GOT3 (cell line): ENCODE data around the gene NCKAP5.

ENCODE experiments used
- DNase-seq: peaks from one replicate; lab custom pipeline; 2025; ENCODE audit warnings: mixed read lengths; lab: John Stamatoyannopoulos, UW

Gene NCKAP5

DNA sequence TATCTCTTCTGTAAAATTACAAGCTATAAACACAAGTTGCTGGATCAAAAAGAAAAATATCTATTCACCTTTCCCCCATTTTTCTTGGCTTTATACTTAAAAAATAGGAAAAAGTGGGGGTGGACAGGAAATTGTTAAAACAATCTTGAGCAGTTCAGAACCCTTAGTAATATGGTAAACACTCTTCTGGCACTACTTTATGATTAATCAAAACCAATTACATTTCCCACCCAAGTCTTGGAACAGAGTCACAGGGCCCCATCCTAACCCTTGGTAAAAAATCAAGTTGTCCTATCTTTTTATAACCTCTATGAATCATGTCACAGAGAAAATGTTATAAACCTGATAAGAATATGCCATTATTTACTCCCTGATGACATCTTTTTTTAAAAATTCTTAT lies 570.0 kb downstream of the NCKAP5 start:
- DNase-seq, result no peak

DNA sequence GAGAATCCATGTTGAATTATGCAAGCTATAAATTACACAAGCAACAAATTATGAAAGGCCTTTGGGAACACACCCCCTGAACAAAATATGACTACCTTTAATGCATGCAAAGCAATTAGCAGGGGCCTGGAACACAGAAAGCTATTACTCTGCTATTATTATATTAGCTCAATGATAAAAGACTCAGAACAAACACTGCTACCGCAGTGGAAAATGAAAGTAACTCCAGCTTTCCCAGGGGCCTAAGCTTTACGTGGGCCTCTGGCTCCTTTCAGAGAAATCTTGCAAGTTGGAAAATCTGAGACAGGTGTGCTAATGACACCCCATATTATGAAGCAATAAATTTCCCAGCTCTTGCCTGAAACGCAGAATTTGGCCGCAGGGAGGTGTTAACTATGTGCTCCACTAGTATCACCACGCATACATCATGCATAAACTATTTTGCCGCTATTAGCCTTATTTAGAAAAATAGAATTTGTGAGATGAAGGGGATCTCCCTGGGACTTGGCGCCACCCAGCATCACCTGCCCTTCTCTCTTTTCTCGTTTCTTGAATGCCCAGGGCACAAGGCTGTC lies 576.7 kb downstream of the NCKAP5 start:
- DNase-seq, result no peak

DNA sequence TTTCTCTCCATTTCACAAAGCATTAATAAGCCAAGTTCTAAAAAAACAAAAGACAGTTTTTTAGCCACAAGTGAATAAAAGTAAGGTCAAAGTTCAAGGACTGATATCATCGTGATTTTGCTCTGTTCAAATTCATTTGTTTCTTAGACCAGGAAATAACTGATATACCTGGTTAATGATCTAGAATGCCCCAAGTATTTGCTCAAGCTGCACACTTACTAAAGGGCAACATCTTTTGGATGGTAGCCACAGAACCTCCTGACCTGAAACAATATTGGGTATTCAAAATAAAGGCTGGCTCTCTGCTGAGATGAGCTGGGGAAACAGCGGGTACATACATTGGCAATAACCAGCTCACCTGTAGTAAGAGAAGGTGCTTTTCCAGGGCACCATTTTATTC lies 583.5 kb downstream of the NCKAP5 start:
- no peak for DNase-seq

DNA sequence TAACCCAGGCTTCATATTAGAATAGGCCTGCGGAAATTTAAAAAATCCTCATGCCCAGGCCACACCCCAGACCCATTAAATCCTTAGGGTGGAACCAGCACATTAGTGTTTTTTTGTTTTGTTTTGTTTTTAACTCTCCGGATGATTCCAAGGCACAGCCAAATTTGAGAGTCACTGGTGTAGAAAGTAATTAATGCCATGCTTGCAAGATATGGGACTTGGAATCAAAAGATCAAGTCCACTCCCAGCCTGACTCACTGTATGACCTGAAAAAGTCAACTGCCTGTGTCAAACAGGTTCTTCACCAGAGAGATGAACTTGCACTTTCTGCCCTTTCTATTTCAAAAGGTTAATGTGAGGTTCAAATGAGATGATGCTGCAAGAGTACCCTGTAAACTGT lies 588.0 kb downstream of the NCKAP5 start:
- DNase-seq, result no peak

DNA sequence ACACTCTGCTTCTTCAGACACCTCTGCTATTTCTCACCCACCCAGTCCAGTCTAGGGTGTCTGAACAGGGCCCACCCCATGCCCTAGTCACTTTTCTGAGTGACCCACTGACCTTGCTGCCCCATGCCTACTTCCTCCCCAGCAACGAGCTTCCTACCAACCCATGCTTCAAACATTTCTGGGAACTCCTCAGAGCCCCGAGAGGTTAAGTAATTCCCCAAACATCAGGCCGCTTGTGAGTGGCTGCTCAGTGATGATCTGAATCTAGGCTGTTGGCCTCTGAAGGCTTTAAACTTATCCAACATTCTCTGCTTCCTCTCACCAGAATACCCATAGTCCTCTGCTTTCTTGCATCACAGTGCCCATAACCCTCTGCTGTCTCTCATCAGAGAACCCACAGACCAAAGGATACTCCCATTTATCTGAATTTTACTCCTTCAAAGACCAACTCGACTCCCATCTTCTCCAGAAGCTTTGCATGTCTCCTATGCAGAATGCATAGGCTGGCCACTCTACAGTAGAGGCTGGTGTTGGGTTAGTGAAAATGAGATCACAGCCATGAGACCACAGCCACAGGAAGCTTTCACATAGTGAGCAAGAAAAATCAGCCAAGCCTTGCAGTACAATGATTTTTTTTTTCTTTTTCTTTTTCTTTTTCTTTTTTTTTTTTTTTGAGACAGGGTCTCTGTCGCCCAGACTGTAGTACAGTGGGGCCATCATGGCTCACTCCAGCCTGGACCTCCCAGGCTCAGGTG lies 588.7 kb downstream of the NCKAP5 start:
- no peak for DNase-seq

DNA sequence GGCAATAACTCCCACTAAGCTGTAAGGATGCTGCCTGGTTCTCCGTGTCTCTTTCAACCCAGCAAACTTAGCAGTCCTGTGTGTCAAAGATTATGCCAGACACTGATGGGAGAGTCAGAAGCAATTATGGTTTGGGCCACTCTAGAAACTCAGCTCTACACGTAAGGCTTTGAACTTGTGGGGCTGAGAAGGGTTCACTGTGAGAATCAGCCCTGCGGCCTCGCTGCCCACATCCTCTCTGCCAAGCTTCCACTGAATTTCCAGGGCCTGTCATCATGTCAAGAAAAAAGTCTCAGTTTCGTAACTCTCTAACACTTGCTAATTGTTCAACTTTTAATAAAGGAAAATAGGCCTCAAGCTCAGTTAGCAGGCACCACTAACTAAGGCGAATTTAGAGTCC lies 589.4 kb downstream of the NCKAP5 start:
- no peak for DNase-seq

DNA sequence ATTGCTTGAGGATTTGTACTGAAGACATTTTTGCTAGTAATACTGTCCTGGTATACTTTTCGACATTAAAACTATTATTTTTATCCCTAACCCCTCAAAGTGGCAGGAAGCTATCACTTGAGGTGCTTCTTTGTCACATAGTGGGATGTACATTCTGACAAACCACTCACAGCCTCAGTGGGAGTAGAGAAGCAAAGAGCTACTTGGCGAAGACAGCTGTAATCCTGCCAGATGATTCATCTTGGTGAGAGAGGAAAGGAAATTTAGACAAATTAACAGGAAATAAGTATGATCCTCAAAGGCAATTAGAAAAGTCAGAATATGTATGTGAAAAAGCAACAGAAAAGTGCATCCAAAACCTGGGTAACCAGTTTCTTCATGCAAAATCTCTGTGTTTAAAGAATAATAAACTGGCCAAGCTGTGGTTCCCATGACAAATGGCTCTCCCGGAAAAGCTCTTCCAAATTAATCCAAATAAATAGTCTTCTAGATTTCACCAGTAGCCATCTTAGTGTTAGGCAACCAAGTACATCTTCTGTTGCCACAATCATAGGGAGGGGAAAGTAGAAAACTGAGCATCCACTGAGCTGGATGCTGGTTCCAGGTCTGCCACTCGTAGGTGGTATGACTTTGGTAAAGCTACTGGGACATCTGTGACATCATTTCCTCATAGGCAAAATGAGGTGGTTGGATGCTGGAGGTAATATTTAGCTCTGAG lies 590.3 kb downstream of the NCKAP5 start:
- no peak for DNase-seq

DNA sequence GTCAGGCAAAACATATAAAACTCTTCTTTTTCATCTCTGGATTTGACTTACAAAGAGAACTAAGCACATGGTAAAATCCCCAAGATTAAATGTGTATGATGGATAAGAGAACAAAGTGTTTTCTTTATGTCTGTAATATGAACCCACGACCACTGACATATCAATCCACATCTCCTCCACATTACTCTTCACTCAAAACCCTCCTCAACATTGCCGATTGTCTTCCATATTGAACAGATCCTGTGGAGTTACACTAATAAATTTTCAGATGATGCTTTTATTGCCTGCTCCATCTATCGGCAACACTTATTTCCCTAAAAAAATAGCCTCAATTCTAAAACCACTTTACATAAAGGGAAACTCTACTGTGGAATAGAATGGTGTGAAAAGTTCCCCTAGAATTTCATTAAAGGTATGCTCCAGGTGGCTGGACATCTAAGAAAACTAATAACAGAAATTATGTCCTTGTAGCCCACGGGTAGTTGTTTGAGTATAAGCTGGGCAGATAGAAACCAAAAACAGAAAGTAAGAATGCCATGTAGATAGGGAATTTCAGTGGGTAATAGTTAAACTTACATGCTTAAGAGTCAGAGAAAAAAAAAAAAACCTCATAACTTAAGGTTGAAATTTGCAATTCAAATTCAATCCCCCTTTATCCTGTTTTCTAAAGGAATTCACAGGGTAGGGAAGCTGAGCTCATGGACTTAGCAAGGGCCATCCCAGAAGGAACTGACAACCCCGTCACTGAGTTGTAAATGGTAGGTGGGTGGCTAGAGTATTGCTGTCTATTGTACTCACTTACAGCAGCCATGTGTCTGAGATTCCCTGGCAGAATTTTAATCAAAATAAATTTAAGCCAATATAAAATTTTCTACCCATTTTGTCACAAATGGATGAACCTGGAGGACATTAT lies 592.8 kb downstream of the NCKAP5 start:
- DNase-seq, result no peak

DNA sequence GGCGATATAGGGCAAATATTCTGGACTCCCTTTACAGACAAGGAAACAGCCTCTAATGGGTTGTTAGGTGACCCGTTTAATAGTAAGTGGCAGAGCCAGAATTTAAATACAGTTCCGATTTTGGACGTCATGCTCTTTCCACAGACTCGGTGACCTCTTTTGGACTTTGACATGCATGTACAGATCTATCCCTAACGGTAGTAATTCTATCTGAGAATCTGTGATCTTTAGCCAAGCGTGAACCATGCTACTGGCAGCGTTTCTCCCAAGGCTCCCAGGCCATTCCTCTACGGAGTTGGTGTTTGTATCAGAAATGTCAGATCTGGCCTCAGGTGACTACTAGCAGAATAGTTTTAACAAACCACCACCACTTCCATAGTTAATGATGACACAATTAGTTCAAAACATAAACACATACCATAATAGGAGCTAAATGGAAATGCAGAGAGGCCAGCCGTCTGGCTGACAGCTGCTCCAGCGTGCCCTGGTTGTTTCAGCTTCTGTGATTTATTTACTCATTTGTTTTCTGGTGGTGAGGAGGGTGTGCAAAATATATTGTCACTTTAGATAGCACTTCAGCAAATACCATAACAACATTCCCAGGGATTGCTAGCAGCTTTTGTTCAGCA lies 593.7 kb downstream of the NCKAP5 start:
- no peak for DNase-seq

DNA sequence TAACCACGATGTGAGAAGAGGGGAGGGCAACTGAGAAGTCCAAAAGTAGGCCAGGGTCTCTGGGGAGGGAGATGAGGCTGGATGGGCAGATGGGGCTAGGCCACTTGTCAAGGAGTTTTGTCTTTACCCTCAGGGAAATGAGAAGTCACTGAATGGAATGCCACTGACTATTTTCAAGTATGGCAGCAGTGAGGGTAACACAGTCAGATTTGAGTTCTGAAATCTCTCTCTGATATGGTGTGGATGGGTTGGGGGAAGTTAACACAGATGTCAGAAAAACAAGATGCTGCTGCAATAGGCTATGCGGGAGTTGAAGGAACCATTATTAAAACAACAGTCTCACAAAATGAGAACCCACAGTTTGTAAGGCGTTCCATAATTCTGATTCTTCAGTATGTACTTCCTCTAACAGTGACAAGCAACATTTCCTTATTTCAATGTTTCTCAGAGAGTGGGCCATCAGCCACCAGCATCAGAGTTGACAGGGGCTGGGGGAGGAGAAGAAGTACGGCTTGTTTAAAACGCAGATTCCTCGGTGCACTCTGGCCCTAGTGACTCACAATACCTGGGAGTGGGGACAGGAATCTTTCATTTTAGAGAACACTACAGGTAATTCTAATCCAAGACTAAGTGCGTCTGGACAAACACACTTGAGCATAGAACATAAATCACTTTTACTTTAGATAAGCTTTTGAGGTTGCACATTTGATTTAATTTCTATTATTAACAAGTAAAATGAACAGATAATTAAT lies 596.8 kb downstream of the NCKAP5 start:
- DNase-seq, result no peak

DNA sequence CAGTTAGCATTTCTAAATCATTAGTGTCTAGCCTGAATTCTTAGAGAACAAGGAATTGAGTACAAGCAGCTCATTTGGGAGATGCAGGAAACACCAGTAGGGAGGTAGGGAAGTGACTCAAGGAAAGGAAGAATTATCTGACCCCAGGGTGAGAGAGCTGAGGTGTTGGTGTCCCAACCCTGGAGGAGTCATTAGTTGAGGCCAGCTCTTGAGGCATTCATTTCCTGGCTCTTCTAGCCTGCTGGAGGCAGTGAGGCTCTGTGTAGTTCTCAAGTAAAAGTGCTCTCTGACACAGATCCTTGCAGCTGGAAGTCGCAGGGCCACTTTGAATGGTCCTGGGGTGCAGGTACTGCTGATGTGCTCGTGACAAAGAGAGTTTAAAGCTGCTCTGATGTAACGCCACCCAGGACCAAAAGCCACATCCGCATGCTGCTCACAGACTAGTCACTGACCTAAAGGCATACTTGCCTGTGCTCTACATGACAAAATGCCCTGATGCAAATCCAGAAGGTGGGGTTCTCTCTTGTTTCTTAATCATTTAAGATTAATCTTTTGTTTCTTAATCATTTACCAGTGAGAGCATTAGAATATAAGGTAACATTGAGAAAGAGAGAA lies 598.8 kb downstream of the NCKAP5 start:
- DNase-seq, result no peak

DNA sequence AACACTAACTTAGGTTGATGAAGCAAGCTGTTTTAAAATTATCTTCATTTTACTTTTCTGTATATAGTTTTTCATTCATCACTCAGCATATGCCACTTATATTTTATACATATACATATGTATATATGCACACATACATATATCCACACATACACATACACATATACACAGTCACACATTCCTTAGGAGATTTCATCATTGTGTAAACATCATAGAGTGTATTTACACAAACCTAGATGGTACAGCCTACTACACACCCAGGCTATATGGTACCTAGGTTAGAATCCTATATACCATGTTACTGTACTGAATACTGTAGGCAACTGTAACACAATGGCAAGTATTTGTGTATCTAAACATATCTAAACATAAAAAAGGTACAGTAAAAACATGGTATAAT lies 602.8 kb downstream of the NCKAP5 start:
- DNase-seq, result no peak

DNA sequence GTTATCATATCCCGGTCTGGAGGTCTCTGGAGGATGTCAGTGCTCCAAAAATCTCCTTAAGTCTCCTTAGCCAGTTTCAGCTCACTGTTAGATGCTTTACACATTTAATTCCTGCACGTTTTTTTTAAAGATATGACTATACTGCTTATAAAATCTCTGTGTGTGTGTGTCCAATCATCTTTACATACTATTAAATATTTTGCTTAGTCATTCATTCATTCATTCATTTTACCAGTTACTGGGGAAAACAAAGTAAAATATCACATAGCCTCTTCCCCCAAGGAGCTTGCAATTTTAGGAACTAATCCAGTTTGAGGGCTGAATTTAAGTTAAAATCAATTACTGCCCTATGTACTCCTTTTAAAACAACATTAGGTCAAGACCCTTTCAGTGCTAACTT lies 605.1 kb downstream of the NCKAP5 start:
- no peak for DNase-seq

DNA sequence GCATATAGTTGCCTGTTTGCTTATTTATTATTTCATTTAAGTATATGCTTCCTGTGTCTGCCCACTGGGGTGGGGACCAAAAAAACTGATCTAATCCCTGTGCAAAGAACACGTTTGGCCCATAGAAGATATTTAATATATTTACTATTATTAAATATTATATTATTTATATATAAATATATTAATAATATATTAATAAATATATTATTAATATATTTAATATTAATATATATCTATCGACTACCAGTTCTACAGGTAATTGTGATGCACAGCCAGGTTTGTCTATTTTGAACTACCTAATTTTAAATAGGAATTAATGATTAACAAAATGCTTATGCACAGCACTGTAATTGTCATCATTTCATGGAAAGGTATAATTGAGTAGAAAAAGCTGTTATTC lies 609.4 kb downstream of the NCKAP5 start:
- no peak for DNase-seq

DNA sequence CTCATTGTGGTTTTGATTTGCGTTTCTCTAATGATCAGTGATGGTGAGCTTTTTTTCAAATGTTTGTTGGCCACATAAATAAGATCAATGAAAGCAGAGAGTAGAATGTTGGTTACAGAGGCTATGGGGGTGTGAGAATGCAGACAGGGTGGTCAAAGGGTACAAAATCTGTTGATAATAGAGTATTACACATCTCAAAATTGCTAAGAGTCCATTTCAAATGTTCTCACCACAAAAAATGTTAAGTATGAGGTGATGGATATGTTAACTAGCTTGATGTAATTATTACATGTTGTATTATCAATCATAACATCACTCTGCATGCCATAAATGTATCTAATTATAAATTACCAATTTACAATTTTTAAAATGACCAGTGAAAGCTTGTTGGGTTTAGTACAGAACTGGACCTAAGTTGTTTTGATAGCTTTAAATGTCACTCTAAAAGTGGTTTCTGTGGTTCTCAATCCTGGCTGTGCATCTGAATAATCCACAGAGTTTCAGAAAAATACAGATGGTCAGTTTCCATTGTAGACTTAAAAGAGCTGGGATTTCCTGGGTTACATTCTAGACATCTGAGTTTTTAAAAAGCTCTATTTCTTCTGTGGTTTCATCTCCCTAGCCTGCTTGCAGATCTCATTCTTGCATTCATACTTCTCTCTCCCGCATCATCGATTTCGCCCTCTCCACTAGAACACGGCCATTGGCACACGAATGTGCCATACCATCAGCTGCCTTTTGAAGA lies 612.2 kb downstream of the NCKAP5 start:
- no peak for DNase-seq

DNA sequence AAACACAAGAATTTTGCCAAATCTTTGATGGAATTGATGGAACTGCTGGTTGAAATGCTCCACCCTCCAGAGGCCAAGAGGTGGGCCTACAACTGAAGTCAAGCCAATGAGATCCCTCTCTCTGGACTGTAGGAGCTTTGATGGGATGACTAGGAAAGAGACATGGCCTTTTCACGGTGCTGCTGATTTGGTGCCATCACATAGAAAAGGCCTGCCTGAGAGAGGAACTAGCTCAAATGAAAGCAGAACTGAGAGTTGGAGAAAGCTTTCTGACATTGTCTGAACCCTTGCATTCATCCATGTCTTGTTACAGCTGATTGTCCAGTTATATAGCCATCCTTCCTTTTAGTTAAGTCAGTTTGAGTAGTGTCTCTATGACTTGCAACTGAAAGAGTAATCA lies 614.5 kb downstream of the NCKAP5 start:
- DNase-seq, result no peak

DNA sequence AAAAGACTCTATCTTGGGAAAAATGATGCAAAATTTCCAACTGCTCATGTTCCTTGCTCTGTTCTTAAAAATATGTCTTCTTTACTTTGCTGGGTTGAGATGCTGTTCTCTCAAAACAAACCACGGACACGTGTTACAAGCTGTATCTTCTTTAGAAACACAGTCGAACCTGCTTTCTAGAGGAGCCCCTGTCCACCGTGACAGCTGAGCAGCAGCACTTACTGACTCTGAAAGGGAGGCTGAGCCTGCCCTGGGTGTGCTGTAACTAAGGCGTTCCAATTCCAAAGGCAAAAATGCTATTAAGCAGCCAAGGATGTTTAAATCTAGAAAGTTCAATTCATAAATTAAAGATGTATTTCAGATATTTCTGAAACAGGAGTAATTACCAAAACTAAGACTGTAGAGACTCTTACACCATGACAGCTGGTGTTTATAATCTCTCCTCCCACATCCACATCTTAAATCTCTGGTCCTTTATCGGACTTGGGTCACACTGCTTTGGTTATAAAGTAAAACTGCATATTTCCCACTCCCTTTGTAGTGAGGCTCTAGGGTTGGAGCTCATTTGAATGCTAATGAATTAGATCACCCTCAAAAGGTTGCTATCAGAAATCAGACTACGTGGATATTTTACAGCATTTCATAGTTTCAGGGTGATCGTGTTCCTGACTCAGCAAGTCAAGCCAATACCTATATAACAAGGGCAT lies 617.1 kb downstream of the NCKAP5 start:
- DNase-seq, result no peak

DNA sequence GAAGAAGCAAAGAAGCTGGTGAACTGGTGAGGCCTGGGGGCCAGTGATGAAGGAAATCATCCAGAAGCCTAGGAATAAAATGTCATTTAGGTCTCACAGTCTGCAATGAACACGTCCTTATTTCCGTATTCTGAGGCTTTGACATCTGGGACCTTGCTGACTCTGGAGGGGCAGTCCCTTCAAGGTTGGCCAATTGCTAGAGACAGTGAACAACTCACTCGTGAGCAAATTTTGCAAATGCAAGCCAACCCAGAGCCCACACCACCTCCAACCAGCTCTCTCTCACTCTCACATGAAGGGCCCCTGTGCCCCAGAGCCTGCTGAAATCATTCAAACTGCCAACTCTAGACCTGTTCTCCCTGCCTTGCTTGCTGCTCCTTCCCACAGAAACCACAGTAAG lies 619.2 kb downstream of the NCKAP5 start:
- DNase-seq, result no peak

DNA sequence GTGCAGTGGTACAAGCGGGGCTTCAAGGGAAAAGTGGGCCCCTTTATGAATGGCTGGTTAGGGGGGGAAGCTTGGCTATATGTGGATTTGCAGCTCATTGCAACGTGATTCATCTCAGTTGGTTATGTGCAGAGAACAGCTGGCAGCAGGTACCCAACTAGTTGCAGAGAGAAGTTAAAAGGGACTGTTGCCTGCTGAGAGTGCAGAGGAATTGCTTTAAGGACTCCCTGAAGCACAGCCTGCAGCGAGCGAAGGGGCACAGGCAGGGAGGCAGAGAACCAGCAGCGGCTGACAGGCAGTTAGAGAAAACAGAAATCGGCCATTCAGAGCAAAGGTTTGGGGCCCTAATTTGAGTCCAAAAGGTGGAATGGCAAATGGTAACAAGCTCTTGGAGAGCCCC lies 620.1 kb downstream of the NCKAP5 start:
- no peak for DNase-seq
